Subcutaneous adipose tissue (tissue), 4 donors: ENCODE measurements around the gene CHST11. TPM values are rescaled to one million over a fixed set of nuclear protein-coding genes. Genes with fewer than 3 reads are reported as not detected.

ENCODE experiments used
- total RNA-seq, 4 donors: library from RNA; depleted of rRNA; stranded (reverse); fragments of >200 nt; gene quantifications; one replicate each; pipeline ENCODE4 v1.1.0, GENCODE V29; 2016
- TF ChIP-seq, protein P1 (sequence below): fragments of 450-650 bp; IDR thresholded peaks from one replicate; pipeline ENCODE4 v1.5.1; 2016; ENCODE audit warnings: low read depth, mild to moderate bottlenecking, control low read depth, antibody characterized with exemption, moderate library complexity

Gene CHST11
- total RNA-seq, 4 donors from 2014 or later: 5.1 to 48.4 (median 9.3) TPM

DNA sequence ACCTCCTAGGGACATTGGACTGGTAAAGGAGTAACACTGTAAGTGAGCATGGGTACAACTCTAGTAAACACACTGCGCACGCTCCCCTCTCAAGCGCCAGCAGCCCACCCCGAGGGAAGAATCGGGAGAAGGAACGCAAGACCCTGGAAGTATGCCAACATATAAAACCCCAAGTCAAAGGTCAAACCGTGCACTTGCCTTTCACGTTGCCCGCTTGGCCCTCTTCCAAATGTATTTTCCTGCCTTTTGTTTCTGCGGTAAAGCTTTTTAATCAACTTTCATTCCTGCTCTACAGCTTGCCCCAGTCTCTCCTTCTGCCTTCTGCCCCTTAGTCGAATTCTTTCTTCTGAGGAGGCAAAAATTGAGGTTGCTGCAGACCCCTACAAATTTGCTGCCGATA lies 17.6 kb upstream of the CHST11 start:
- TF ChIP-seq, protein P1, sequence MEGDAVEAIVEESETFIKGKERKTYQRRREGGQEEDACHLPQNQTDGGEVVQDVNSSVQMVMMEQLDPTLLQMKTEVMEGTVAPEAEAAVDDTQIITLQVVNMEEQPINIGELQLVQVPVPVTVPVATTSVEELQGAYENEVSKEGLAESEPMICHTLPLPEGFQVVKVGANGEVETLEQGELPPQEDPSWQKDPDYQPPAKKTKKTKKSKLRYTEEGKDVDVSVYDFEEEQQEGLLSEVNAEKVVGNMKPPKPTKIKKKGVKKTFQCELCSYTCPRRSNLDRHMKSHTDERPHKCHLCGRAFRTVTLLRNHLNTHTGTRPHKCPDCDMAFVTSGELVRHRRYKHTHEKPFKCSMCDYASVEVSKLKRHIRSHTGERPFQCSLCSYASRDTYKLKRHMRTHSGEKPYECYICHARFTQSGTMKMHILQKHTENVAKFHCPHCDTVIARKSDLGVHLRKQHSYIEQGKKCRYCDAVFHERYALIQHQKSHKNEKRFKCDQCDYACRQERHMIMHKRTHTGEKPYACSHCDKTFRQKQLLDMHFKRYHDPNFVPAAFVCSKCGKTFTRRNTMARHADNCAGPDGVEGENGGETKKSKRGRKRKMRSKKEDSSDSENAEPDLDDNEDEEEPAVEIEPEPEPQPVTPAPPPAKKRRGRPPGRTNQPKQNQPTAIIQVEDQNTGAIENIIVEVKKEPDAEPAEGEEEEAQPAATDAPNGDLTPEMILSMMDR: no peak

DNA sequence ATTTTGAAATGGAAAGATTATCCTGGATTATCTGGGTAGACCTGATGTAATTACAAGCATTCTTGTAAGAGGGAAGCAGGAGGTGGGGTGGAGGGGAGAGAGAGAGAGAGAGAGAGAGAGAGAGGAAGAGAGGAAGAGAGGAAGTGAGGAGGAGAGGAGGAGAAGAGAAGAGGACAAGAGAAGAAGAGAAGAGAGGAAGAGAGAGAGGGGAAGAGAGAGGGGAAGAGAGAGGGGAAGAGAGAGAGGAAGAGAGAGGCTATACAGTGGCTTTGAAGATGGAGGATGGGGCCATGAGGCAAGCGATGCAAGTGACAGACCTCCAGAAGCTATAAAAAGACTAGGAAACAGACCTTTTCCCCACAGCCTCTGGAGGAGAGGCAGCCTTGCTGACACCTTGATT lies 13.7 kb upstream of the CHST11 start:
- TF ChIP-seq, protein P1: no peak

GRCh38 chr12:104446646-104447421 lies 9.9 kb upstream of the CHST11 start:
- TF ChIP-seq, protein P1: no peak

DNA sequence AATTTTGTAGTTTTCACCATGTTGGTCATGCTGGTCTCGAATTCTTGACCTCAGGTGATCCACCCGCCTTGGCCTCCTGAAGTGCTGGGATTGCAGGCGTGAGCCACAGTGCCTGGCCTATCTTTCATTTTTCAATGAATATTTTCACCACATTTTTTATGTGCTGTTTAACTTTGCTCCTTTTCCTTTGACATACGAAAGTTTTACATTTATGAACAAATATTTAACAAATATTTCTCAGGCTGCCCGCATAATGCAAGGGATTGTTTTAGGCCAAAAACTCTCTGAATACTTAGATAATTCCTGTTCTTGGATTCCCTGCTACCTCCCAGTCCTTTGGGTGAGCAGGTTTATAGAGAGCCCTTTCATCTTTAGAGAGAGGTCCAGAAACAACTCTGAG lies 8.7 kb upstream of the CHST11 start:
- TF ChIP-seq, protein P1: no peak

DNA sequence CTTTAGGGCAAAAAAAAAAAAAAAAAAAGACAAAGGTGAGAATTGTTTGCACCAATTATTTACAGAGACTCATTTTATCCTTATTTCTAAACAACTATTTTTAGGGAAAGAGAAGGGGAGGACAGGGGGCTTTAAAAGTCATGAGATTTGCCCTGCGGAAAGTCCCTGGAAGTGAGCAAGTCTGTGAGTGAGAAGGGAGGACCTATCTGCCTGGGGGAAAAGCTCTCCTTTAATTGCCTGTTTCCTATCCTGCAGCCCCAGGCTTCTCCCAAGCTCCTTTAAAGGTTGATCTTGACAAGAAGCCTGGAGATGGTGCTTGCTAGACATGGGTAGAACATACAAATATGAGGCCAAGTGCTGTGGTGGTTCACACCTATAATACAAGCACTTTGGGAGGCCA lies 8.3 kb upstream of the CHST11 start:
- TF ChIP-seq, protein P1: no peak

DNA sequence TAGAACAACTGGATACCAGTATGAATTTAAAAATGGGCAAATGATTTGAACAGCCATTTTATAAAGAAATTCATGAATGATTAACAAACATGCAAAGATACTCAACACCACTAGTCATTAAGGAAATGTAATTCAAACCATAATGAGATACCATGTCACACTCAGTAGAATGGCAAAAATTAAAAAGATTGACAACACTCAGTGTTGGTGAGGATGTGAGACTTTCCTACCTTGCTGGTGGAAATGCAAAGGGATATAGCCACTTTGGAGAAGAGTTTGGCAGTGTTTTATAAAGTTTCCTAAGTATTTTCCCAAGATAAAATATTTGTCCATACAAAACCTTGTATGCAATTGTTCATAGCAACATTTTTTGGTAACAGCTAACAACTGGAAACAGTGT lies 6.0 kb upstream of the CHST11 start:
- TF ChIP-seq, protein P1: no peak

- TF ChIP-seq, protein P1: no peak
Measured at GRCh38 chr12:104452087-104452486, 4.7 kb upstream of the CHST11 start.
